ENCODE data around the gene MRPL45.
A peak's percentile ranks its signal among the peaks of the same experiment; 100 is the strongest.

GRCh38 chr17:38351412-38352222 lies 54.6 kb downstream of the MRPL45 start, which contains the start of gene SOCS7:
- TF ChIP-seq FOSL2 (CRISPR knock-in tag; IDR thresholded peaks at IDR 0.05), result peak; percentile 80
- TF ChIP-seq CHD4 (IDR thresholded peaks at IDR 0.05; ENCODE audit: borderline replicate concordance, low read length), result peak; percentile 47; the same call in 1 of the 2 replicates
- peak; percentile 97 for TF ChIP-seq TAF1 (CRISPR knock-in tag; IDR thresholded peaks at IDR 0.05)
- TF ChIP-seq, protein P1, sequence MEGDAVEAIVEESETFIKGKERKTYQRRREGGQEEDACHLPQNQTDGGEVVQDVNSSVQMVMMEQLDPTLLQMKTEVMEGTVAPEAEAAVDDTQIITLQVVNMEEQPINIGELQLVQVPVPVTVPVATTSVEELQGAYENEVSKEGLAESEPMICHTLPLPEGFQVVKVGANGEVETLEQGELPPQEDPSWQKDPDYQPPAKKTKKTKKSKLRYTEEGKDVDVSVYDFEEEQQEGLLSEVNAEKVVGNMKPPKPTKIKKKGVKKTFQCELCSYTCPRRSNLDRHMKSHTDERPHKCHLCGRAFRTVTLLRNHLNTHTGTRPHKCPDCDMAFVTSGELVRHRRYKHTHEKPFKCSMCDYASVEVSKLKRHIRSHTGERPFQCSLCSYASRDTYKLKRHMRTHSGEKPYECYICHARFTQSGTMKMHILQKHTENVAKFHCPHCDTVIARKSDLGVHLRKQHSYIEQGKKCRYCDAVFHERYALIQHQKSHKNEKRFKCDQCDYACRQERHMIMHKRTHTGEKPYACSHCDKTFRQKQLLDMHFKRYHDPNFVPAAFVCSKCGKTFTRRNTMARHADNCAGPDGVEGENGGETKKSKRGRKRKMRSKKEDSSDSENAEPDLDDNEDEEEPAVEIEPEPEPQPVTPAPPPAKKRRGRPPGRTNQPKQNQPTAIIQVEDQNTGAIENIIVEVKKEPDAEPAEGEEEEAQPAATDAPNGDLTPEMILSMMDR (CRISPR knock-in tag; IDR thresholded peaks at IDR 0.05), result peak; percentile 39
- TF ChIP-seq ZNF670 (CRISPR knock-in tag; IDR thresholded peaks at IDR 0.05; ENCODE audit: borderline replicate concordance), result peak; percentile 87; the same call in 1 of the 2 replicates
- TF ChIP-seq ZBTB8A (CRISPR knock-in tag; IDR thresholded peaks at IDR 0.05; ENCODE audit: borderline replicate concordance, low read depth), result no peak
- peak; percentile 88; the same call in 1 of the 2 replicates for TF ChIP-seq SIN3A (IDR thresholded peaks at IDR 0.05; ENCODE audit: borderline replicate concordance, low read depth, low read length)
- TF ChIP-seq, protein P2, sequence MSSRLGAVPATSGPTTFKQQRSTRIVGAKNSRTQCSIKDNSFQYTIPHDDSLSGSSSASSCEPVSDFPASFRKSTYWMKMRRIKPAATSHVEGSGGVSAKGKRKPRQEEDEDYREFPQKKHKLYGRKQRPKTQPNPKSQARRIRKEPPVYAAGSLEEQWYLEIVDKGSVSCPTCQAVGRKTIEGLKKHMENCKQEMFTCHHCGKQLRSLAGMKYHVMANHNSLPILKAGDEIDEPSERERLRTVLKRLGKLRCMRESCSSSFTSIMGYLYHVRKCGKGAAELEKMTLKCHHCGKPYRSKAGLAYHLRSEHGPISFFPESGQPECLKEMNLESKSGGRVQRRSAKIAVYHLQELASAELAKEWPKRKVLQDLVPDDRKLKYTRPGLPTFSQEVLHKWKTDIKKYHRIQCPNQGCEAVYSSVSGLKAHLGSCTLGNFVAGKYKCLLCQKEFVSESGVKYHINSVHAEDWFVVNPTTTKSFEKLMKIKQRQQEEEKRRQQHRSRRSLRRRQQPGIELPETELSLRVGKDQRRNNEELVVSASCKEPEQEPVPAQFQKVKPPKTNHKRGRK (CRISPR knock-in tag; IDR thresholded peaks at IDR 0.05), result no peak
- TF ChIP-seq POLR2AphosphoS5 (IDR thresholded peaks at IDR 0.05; ENCODE audit: low read depth, low read length), result peak; percentile 96
